ENCODE measurements around the gene TFPT.

TFPT gene

GRCh38 chr19:54115109-54116063, at the start of gene TFPT, which contains the start of gene PRPF31:
TSS of gene TFPT (minus strand) at chr19:54115657. CDS start at chr19:54115269, 388 bp downstream.
TSS of gene PRPF31 (plus strand) at chr19:54115754. CDS start at chr19:54118279, 2,525 bp downstream.
- no peak for TF ChIP-seq CTCF (IDR thresholded peaks at IDR 0.05; ENCODE audit: low read depth, low read length)

DNA sequence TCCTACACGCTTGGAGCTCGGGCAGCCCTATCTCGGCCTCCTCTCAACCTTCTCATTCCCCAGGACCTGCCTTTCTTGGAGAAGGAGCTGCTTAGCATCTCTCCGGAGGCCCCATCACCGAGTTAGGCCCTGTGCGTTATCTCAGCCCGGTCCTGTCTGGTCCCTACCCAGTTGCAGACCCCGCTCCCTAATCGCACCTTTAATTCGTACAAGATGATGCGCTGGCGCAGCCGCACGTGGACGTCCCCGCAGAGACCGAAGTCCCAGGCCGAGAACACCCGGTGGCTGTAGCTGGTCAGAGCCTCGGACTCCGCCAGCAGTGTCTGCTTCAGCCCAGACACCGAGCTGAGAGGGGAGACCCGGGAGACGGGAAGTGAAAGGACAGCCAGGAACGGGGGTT, 49.8 kb upstream of the TFPT start:
- TF ChIP-seq CTCF (IDR thresholded peaks at IDR 0.05; ENCODE audit: low read depth, low read length), result no peak
- no peak for DNase-seq (ENCODE audit: extremely low read depth, low read depth)

More at GRCh38 chr19:54115109-54116063, at the start of gene TFPT, which contains the start of gene PRPF31:
- DNase-seq (ENCODE audit: extremely low read depth, low read depth), result peak; percentile 88

- no peak for TF ChIP-seq CTCF (IDR thresholded peaks at IDR 0.05; ENCODE audit: low read depth, low read length)
- no peak for DNase-seq (ENCODE audit: extremely low read depth, low read depth)
These were observed 49.1 kb upstream of the TFPT start for GRCh38 chr19:54164369-54165068.

GRCh38 chr19:54162884-54163283, 47.4 kb upstream of the TFPT start:
- no peak for TF ChIP-seq CTCF (IDR thresholded peaks at IDR 0.05; ENCODE audit: low read depth, low read length)
- DNase-seq (ENCODE audit: extremely low read depth, low read depth), result no peak

- no peak for DNase-seq (ENCODE audit: extremely low read depth, low read depth)
- TF ChIP-seq CTCF (IDR thresholded peaks at IDR 0.05; ENCODE audit: low read depth, low read length), result no peak
These were observed 46.9 kb upstream of the TFPT start for GRCh38 chr19:54162241-54162805.

DNA sequence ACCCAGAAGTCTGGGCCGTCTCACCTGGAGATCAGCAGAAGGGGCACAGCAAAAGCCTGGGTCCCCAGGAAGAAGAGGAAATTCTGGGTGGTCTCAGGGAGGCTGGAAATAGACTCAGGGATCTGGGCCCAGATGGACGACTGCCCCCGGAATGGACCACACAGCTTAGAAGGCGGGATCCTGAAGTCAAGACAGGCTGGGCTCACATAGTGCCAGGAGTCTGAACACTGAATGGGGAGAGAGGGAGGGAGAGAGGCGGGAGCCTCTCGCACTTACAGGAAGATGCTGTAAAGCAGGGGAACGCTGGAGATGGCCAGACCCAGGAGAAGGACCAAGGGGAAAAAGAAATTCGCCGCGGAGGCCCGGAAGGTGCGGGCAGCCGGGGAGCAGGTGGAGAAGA, 45.4 kb upstream of the TFPT start:
- no peak for TF ChIP-seq CTCF (IDR thresholded peaks at IDR 0.05; ENCODE audit: low read depth, low read length)
- no peak for DNase-seq (ENCODE audit: extremely low read depth, low read depth)
